MCF 10A (cell line): ENCODE measurements around the gene GAS6. TPM values are rescaled to one million over a fixed set of nuclear protein-coding genes. Genes with fewer than 3 reads are reported as not detected.

ENCODE experiments used
- BruUV-seq: library from RNA; stranded (reverse); fragments of 400-500 nt; replicated peaks from 2 replicates; lab custom pipeline; 2021; lab: Mats Ljungman, UMichigan
- CTCF ChIA-PET: fragments of 300-600 bp; sonication (Branson Sonifier 250); formaldehyde crosslinking; extraction: SDS; loops from one replicate; lab custom pipeline; 2021; ENCODE audit warnings: antibody characterized with exemption, inconsistent platforms; lab: Yijun Ruan, JAX
- POLR2A ChIA-PET: fragments of 300-600, 350-650 bp; sonication (Branson Sonifier 250); formaldehyde crosslinking; extraction: SDS; loops from one replicate; lab custom pipeline; 2020; ENCODE audit warnings: antibody characterized with exemption, inconsistent platforms; lab: Yijun Ruan, JAX
- DNase-seq: peaks from one replicate; pipeline ENCODE4 v3.0.0-alpha.2; 2018; ENCODE audit not compliant: unreplicated experiment
- H3K27ac Mint-ChIP-seq: one replicate; pipeline ENCODE4 v1.8.0; 2022; ENCODE audit warnings: mild to moderate bottlenecking, low read depth, mixed read lengths; ENCODE audit not compliant: unreplicated experiment
- H3K27me3 Mint-ChIP-seq: one replicate; pipeline ENCODE4 v1.8.0; 2022; ENCODE audit warnings: mixed read lengths; ENCODE audit not compliant: insufficient read depth, unreplicated experiment
- H3K36me3 Mint-ChIP-seq: one replicate; pipeline ENCODE4 v1.8.0; 2022; ENCODE audit warnings: mild to moderate bottlenecking, moderate library complexity, mixed read lengths; ENCODE audit not compliant: insufficient read depth, unreplicated experiment
- H3K4me1 Mint-ChIP-seq: one replicate; pipeline ENCODE4 v1.8.0; 2022; ENCODE audit warnings: mixed read lengths; ENCODE audit not compliant: insufficient read depth, unreplicated experiment
- H3K4me3 Mint-ChIP-seq: one replicate; pipeline ENCODE4 v1.8.0; 2022; ENCODE audit warnings: mild to moderate bottlenecking, moderate library complexity, mixed read lengths; ENCODE audit not compliant: unreplicated experiment
- H3K9me3 Mint-ChIP-seq: one replicate; pipeline ENCODE4 v1.8.0; 2022; ENCODE audit warnings: mixed read lengths; ENCODE audit not compliant: unreplicated experiment
- intact Hi-C: fragments of 100-400 bp; cut with micrococcal nuclease; formaldehyde crosslinking; loops from 2 replicates; pipeline ENCODE4 v1.14.1; 2022
- total RNA-seq: library from RNA; stranded (reverse); gene quantifications from 2 replicates; pipeline ENCODE4 v1.2.3, GENCODE V29; 2022
- TF ChIP-seq, protein P1 (sequence below): fragments of 200-600 bp; IDR thresholded peaks from one replicate; pipeline ENCODE4 v1.8.0; 2022; ENCODE audit warnings: antibody characterized with exemption, mild to moderate bottlenecking; ENCODE audit not compliant: unreplicated experiment

GAS6 gene
- total RNA-seq, 1 experiment from 2014 or later, result 92.3 TPM

DNA sequence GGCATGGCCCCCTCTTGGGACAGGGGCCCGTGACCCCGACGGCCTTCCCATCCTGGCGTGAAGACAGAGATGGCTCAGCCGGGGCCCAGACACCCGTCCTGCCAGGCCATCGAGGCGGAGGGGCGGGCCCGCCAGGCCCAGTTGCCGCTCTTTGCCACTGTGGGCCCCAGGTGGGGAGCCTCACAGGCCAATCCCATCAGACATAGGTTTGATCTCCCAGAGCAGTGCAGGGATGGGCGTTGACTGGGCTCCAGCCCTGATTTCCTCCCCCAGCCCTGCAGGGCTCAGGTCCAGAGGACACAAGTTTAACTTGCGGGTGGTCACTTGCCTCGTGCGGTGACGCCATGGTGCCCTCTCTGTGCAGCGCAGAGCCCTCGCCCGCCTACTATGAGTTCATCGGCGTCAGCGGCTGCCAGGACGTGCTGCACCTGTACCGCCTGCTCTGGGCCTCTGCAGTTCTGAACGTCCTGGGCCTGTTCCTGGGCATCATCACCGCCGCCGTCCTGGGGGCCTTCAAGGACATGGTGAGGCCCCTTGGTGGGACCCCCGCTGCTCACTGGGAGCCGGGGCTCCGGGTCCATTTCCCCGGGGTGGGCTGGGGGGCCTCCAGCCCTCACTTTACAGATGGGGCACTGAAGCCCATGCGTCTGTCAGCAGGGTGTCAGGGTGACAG, 62.5 kb downstream of the GAS6 start:
- ChIA-PET CTCF (interaction anchor here (0.7 to 1.2 kb wide), 2 partner anchors 12 to 215 kb away, joined by 3 to 4 read pairs; no protein-coding TSS in a partner anchor), POLR2A (no interaction called here)
- Mint-ChIP-seq H3K27me3 (no peaks in the 10 kb centered on the region), H3K36me3 (no peaks in the 10 kb centered on the region), H3K4me3 (no peak overlapping the region), H3K27ac (no peak overlapping the region), H3K4me1 (no peaks in the 10 kb centered on the region), H3K9me3 (no peaks in the 10 kb centered on the region)
- intact Hi-C loops, result no loop called here
- TF ChIP-seq, protein P1, sequence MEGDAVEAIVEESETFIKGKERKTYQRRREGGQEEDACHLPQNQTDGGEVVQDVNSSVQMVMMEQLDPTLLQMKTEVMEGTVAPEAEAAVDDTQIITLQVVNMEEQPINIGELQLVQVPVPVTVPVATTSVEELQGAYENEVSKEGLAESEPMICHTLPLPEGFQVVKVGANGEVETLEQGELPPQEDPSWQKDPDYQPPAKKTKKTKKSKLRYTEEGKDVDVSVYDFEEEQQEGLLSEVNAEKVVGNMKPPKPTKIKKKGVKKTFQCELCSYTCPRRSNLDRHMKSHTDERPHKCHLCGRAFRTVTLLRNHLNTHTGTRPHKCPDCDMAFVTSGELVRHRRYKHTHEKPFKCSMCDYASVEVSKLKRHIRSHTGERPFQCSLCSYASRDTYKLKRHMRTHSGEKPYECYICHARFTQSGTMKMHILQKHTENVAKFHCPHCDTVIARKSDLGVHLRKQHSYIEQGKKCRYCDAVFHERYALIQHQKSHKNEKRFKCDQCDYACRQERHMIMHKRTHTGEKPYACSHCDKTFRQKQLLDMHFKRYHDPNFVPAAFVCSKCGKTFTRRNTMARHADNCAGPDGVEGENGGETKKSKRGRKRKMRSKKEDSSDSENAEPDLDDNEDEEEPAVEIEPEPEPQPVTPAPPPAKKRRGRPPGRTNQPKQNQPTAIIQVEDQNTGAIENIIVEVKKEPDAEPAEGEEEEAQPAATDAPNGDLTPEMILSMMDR, result no peak
- no peak for DNase-seq
- no TSS peak for BruUV-seq

GRCh38 chr13:113800576-113800926, 63.3 kb downstream of the GAS6 start:
- H3K9me3 Mint-ChIP-seq, result no peaks in the 10 kb centered on the region
- intact Hi-C loops, result no loop called here
- BruUV-seq, result no TSS peak
- no peak overlapping the region for H3K4me3 Mint-ChIP-seq
- no peaks in the 10 kb centered on the region for H3K27me3 Mint-ChIP-seq
- H3K4me1 Mint-ChIP-seq, result no peaks in the 10 kb centered on the region
- ChIA-PET CTCF (no interaction called here), POLR2A (no interaction called here)
- no peak overlapping the region for H3K27ac Mint-ChIP-seq
- H3K36me3 Mint-ChIP-seq, result no peaks in the 10 kb centered on the region
- DNase-seq, result no peak
- TF ChIP-seq, protein P1, result no peak

- H3K36me3 Mint-ChIP-seq, result no peaks in the 10 kb centered on the region
- TF ChIP-seq, protein P1, result no peak
- no peak overlapping the region for H3K27ac Mint-ChIP-seq
- H3K4me1 Mint-ChIP-seq, result no peaks in the 10 kb centered on the region
- H3K27me3 Mint-ChIP-seq, result no peaks in the 10 kb centered on the region
- no peak for DNase-seq
- CTCF ChIA-PET, result no interaction called here
- POLR2A ChIA-PET, result no interaction called here
- no TSS peak for BruUV-seq
- H3K9me3 Mint-ChIP-seq, result no peaks in the 10 kb centered on the region
- intact Hi-C loops, result no loop called here
- no peak overlapping the region for H3K4me3 Mint-ChIP-seq
These were observed 65.6 kb downstream of the GAS6 start for GRCh38 chr13:113798200-113798811.

DNA sequence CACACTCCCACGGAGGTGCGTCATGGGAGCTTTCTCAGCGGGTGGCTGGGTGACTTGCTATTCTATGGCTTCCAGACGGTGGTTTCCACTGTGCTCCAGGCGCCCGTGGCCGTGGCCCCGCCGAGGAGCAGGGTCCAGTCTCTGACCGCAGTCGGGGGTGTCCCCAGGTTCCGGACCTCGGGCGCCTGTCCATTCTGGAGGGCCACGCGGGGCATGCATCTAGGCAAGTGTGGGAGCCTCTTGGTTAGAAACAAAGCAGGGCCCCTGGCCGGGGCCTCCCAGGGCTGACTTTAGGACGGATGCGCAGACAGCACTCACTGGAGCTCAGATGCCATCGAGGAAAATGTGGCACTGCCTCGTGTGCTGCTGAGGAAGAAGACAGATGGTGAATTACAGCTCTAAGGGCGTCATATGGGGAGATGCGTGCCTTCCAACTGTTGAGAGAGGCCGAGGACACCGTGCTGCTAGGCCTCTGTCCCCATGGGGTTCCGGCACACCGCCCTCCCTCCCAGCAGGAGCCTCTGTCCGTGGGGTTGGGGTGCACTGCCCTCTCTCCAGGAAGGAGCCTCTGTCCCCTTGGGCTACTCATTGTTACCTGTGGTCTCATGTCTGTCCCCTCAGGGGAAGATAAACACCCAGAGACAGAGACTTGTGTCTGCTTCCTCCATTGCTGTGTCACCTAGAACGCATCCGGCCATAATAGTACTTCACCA, 66.8 kb downstream of the GAS6 start:
- no peaks in the 10 kb centered on the region for H3K36me3 Mint-ChIP-seq
- DNase-seq, result no peak
- no peak overlapping the region for H3K27ac Mint-ChIP-seq
- TF ChIP-seq, protein P1, result no peak
- H3K9me3 Mint-ChIP-seq, result no peaks in the 10 kb centered on the region
- BruUV-seq, result no TSS peak
- CTCF ChIA-PET, result no interaction called here
- POLR2A ChIA-PET, result interaction anchor here (0.7 kb wide), 1 partner anchor 12 kb away, joined by 3 read pairs; no protein-coding TSS in a partner anchor
- no peaks in the 10 kb centered on the region for H3K27me3 Mint-ChIP-seq
- no peaks in the 10 kb centered on the region for H3K4me1 Mint-ChIP-seq
- H3K4me3 Mint-ChIP-seq, result no peak overlapping the region
- intact Hi-C loops, result no loop called here
